SKM-1 treated with dmso at 0.1 percent for 144 hours (cell line): ENCODE measurements around the gene FHAD1.

ENCODE experiments used
- DNase-seq: peaks from one replicate; lab custom pipeline; 2025; ENCODE audit not compliant: unreplicated experiment; lab: John Stamatoyannopoulos, UW

Gene FHAD1

GRCh38 chr1:15390667-15391066, 143.6 kb downstream of the FHAD1 start:
- no peak for DNase-seq

- DNase-seq, result no peak
Observed at GRCh38 chr1:15391366-15391765, 144.3 kb downstream of the FHAD1 start.

- DNase-seq, result no peak
Observed at GRCh38 chr1:15393475-15394257, 146.6 kb downstream of the FHAD1 start.

- DNase-seq, result no peak
Observed at GRCh38 chr1:15394258-15394690, 147.3 kb downstream of the FHAD1 start.

GRCh38 chr1:15397236-15397635, 150.2 kb downstream of the FHAD1 start:
- no peak for DNase-seq

- no peak for DNase-seq
Observed at GRCh38 chr1:15399710-15400109, 152.7 kb downstream of the FHAD1 start.

- DNase-seq, result no peak
Observed at GRCh38 chr1:15400627-15401026, 153.6 kb downstream of the FHAD1 start.

- no peak for DNase-seq
Observed at GRCh38 chr1:15401391-15402055, 154.5 kb downstream of the FHAD1 start.

GRCh38 chr1:15402809-15403450, 155.9 kb downstream of the FHAD1 start:
- DNase-seq, result no peak

GRCh38 chr1:15403962-15404580, 157.0 kb downstream of the FHAD1 start:
- no peak for DNase-seq

GRCh38 chr1:15405106-15405850, 158.3 kb downstream of the FHAD1 start:
- no peak for DNase-seq

GRCh38 chr1:15406614-15407559, 159.9 kb downstream of the FHAD1 start:
- no peak for DNase-seq

- DNase-seq, result no peak
Observed at GRCh38 chr1:15407580-15407979, 160.6 kb downstream of the FHAD1 start.

GRCh38 chr1:15408890-15409387, 161.9 kb downstream of the FHAD1 start:
- no peak for DNase-seq

- peak; percentile 62 for DNase-seq
Observed at GRCh38 chr1:15409388-15410222, 162.6 kb downstream of the FHAD1 start, which contains the start of gene EFHD2. TSS of gene EFHD2 (plus strand) at chr1:15409888. CDS start at chr1:15409972, 84 bp downstream.

GRCh38 chr1:15410223-15410883, 163.3 kb downstream of the FHAD1 start:
- no peak for DNase-seq

- no peak for DNase-seq
Observed at GRCh38 chr1:15410884-15411245, 163.8 kb downstream of the FHAD1 start.

GRCh38 chr1:15411593-15412137, 164.6 kb downstream of the FHAD1 start:
- peak; percentile 93 for DNase-seq
